Measurements from ENCODE around the gene KRT17.

Gene KRT17

GRCh38 chr17:41589301-41589700, 35.1 kb downstream of the KRT17 start:
- Histone ChIP-seq H4K20me1 (ENCODE audit: insufficient read depth, low read length) (no peaks in the 10 kb centered on the region), H3K9me3 (ENCODE audit: insufficient read depth, low read length, severe bottlenecking) (no peaks in the 10 kb centered on the region), H3K9ac (ENCODE audit: low read depth, low read length) (no peak overlapping the region), H3K4me1 (ENCODE audit: insufficient read depth, low read length) (no peaks in the 10 kb centered on the region), H3K27ac (ENCODE audit: low read length) (no peak overlapping the region), H3K36me3 (ENCODE audit: insufficient read depth, low read length) (no peaks in the 10 kb centered on the region), H3K4me3 (ENCODE audit: low read depth in 1 of 2, low read length in 2 of 2) (no peak overlapping the region), H3K79me2 (ENCODE audit: insufficient read depth, low read length) (no peaks in the 10 kb centered on the region), H3K27me3 (ENCODE audit: insufficient read depth, low read length, poor library complexity) (peaks cover 5% of the 10 kb centered on the region), H3K4me2 (ENCODE audit: insufficient read depth, low read length) (no peak overlapping the region), H2AFZ (ENCODE audit: low read depth, low read length) (no peak overlapping the region)
- no peak for DNase-seq
- no peak for ATAC-seq (ENCODE audit: insufficient read depth, low read depth)
- TF ChIP-seq CTCF (IDR thresholded peaks at IDR 0.05; ENCODE audit: borderline replicate concordance, extremely low read depth, low read length, poor library complexity, severe bottlenecking) (no peak), EZH2 (IDR thresholded peaks at IDR 0.05; ENCODE audit: borderline replicate concordance, low read depth, low read length, severe bottlenecking) (no peak)

GRCh38 chr17:41588126-41588810, 36.1 kb downstream of the KRT17 start:
- Histone ChIP-seq H4K20me1 (ENCODE audit: insufficient read depth, low read length) (no peaks in the 10 kb centered on the region), H3K79me2 (ENCODE audit: insufficient read depth, low read length) (no peaks in the 10 kb centered on the region), H3K36me3 (ENCODE audit: insufficient read depth, low read length) (no peaks in the 10 kb centered on the region), H3K4me3 (ENCODE audit: low read depth in 1 of 2, low read length in 2 of 2) (no peak overlapping the region), H3K9me3 (ENCODE audit: insufficient read depth, low read length, severe bottlenecking) (no peaks in the 10 kb centered on the region), H3K27me3 (ENCODE audit: insufficient read depth, low read length, poor library complexity) (peaks cover 4% of the 10 kb centered on the region), H3K9ac (ENCODE audit: low read depth, low read length) (no peak overlapping the region), H3K4me2 (ENCODE audit: insufficient read depth, low read length) (no peak overlapping the region), H2AFZ (ENCODE audit: low read depth, low read length) (no peak overlapping the region), H3K4me1 (ENCODE audit: insufficient read depth, low read length) (no peaks in the 10 kb centered on the region), H3K27ac (ENCODE audit: low read length) (no peak overlapping the region)
- DNase-seq (no peak), ATAC-seq (ENCODE audit: insufficient read depth, low read depth) (no peak)
- TF ChIP-seq CTCF (IDR thresholded peaks at IDR 0.05; ENCODE audit: borderline replicate concordance, extremely low read depth, low read length, poor library complexity, severe bottlenecking): no peak
- TF ChIP-seq EZH2 (IDR thresholded peaks at IDR 0.05; ENCODE audit: borderline replicate concordance, low read depth, low read length, severe bottlenecking): no peak

- H3K4me1 ChIP-seq (ENCODE audit: insufficient read depth, low read length): no peaks in the 10 kb centered on the region
- ATAC-seq (ENCODE audit: insufficient read depth, low read depth) (no peak), DNase-seq (no peak)
- H3K36me3 ChIP-seq (ENCODE audit: insufficient read depth, low read length): no peaks in the 10 kb centered on the region
- no peak within 1 kb of the TSS for H3K9ac ChIP-seq (ENCODE audit: low read depth, low read length)
- H3K9me3 ChIP-seq (ENCODE audit: insufficient read depth, low read length, severe bottlenecking): no peaks in the 10 kb centered on the region
- H3K27ac ChIP-seq (ENCODE audit: low read length): no peak within 1 kb of the TSS
- H3K79me2 ChIP-seq (ENCODE audit: insufficient read depth, low read length): no peaks in the 10 kb centered on the region
- H3K27me3 ChIP-seq (ENCODE audit: insufficient read depth, low read length, poor library complexity): no peaks in the 10 kb centered on the region
- H4K20me1 ChIP-seq (ENCODE audit: insufficient read depth, low read length): no peaks in the 10 kb centered on the region
- H3K4me3 ChIP-seq (ENCODE audit: low read depth in 1 of 2, low read length in 2 of 2): no peak within 1 kb of the TSS
- no peak within 1 kb of the TSS for H2AFZ ChIP-seq (ENCODE audit: low read depth, low read length)
- TF ChIP-seq CTCF (IDR thresholded peaks at IDR 0.05; ENCODE audit: borderline replicate concordance, extremely low read depth, low read length, poor library complexity, severe bottlenecking) (no peak), EZH2 (IDR thresholded peaks at IDR 0.05; ENCODE audit: borderline replicate concordance, low read depth, low read length, severe bottlenecking) (no peak)
- no peak within 1 kb of the TSS for H3K4me2 ChIP-seq (ENCODE audit: insufficient read depth, low read length)
Measured at GRCh38 chr17:41586863-41587495, 37.4 kb downstream of the KRT17 start, which contains the start of gene KRT14. TSS of gene KRT14 (minus strand) at chr17:41586895. CDS start at chr17:41586834, 61 bp downstream.
